OCI-LY3 (cell line): Measurements from ENCODE around the gene SHE.

ENCODE experiments used
- H2AFZ ChIP-seq: fragments of 200-600, 300-600 bp; shearing (Covaris generic); 2 replicates; pipeline ENCODE4 v1.6.0; 2014; ENCODE audit warnings: antibody characterized with exemption, low read depth, low read length
- H3K27ac ChIP-seq: fragments of 200-600, 300-600 bp; sonication (generic); 2 replicates; pipeline ENCODE4 v1.5.1; 2014; ENCODE audit warnings: mild to moderate bottlenecking, low read length, moderate library complexity, mixed read lengths
- H3K27me3 ChIP-seq: fragments of 200-600, 300-600 bp; sonication (generic); 2 replicates; pipeline ENCODE4 v1.6.1; 2014; ENCODE audit warnings: low read depth, low read length, mixed read lengths
- H3K36me3 ChIP-seq: fragments of 200-600, 300-600 bp; sonication (generic); replicated peaks from 2 replicates; pipeline ENCODE3; 2014; ENCODE audit warnings: low read depth, low read length, mixed read lengths
- H3K4me1 ChIP-seq: fragments of 300-600, 200-600 bp; sonication (generic); 2 replicates; pipeline ENCODE4 v1.6.1; 2014; ENCODE audit warnings: low read length, mixed read lengths
- H3K4me2 ChIP-seq: fragments of 200-600, 300-600 bp; sonication (generic); 2 replicates; pipeline ENCODE4 v1.6.1; 2014; ENCODE audit warnings: low read length, mixed read lengths
- H3K4me3 ChIP-seq: fragments of 300-600, 200-600 bp; sonication (generic); 2 replicates; pipeline ENCODE4 v1.5.1; 2014; ENCODE audit warnings: antibody characterized with exemption, mild to moderate bottlenecking, low read length, moderate library complexity
- H3K79me2 ChIP-seq: fragments of 300-600, 200-600 bp; shearing (Covaris generic); 2 replicates; pipeline ENCODE4 v1.6.1; 2014; ENCODE audit warnings: mild to moderate bottlenecking, low read length, mixed read lengths
- H3K9ac ChIP-seq: fragments of 300-600, 200-600 bp; shearing (Covaris generic); 2 replicates; pipeline ENCODE4 v1.6.0; 2014; ENCODE audit warnings: mild to moderate bottlenecking, low read length, moderate library complexity
- H3K9me3 ChIP-seq: fragments of 200-600, 300-600 bp; shearing (Covaris generic); 2 replicates; pipeline ENCODE4 v1.6.1; 2014; ENCODE audit warnings: low read length, mixed read lengths; ENCODE audit not compliant: insufficient read depth
- H4K20me1 ChIP-seq: fragments of 200-600, 300-600 bp; sonication (generic); 2 replicates; pipeline ENCODE4 v1.6.1; 2016; ENCODE audit warnings: low read length, mixed read lengths; ENCODE audit not compliant: insufficient read depth
- EZH2phosphoT487 ChIP-seq: fragments of 200-600 bp; shearing (Covaris generic); IDR thresholded peaks from 2 replicates; pipeline ENCODE4 v1.6.1; 2018; ENCODE audit warnings: antibody characterized with exemption, mixed run types, low read depth
- TF ChIP-seq, protein P1 (sequence below): fragments of 200-600, 300-600 bp; sonication (generic); IDR thresholded peaks from 2 replicates; pipeline ENCODE4 v1.5.1; 2014; ENCODE audit warnings: antibody characterized with exemption, low read length, low read depth

The SHE gene

GRCh38 chr1:154549202-154549770 lies 47.1 kb upstream of the SHE start:
- Histone ChIP-seq H3K9me3 (no peaks in the 10 kb centered on the region), H3K4me3 (no peak overlapping the region), H3K36me3 (peaks cover 66% of the 10 kb centered on the region), H3K4me2 (no peak overlapping the region), H3K27ac (no peak overlapping the region), H3K4me1 (peaks cover 8% of the 10 kb centered on the region), H4K20me1 (0 out of 2 replicates have a peak, but pooled peaks cover 12% of the 10 kb centered on the region), H3K27me3 (no peaks in the 10 kb centered on the region), H2AFZ (no peak overlapping the region), H3K9ac (no peak overlapping the region), H3K79me2 (no peaks in the 10 kb centered on the region)
- TF ChIP-seq EZH2phosphoT487: no peak
- TF ChIP-seq, protein P1, sequence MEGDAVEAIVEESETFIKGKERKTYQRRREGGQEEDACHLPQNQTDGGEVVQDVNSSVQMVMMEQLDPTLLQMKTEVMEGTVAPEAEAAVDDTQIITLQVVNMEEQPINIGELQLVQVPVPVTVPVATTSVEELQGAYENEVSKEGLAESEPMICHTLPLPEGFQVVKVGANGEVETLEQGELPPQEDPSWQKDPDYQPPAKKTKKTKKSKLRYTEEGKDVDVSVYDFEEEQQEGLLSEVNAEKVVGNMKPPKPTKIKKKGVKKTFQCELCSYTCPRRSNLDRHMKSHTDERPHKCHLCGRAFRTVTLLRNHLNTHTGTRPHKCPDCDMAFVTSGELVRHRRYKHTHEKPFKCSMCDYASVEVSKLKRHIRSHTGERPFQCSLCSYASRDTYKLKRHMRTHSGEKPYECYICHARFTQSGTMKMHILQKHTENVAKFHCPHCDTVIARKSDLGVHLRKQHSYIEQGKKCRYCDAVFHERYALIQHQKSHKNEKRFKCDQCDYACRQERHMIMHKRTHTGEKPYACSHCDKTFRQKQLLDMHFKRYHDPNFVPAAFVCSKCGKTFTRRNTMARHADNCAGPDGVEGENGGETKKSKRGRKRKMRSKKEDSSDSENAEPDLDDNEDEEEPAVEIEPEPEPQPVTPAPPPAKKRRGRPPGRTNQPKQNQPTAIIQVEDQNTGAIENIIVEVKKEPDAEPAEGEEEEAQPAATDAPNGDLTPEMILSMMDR: no peak

- no peak overlapping the region for H3K9ac ChIP-seq
- H3K4me3 ChIP-seq: no peak overlapping the region
- H3K9me3 ChIP-seq: no peaks in the 10 kb centered on the region
- H3K27ac ChIP-seq: no peak overlapping the region
- no peaks in the 10 kb centered on the region for H3K79me2 ChIP-seq
- no peak overlapping the region for H2AFZ ChIP-seq
- peaks cover 54% of the 10 kb centered on the region for H3K36me3 ChIP-seq
- 0 out of 2 replicates have a peak, but pooled peaks cover 12% of the 10 kb centered on the region for H4K20me1 ChIP-seq
- TF ChIP-seq EZH2phosphoT487: no peak
- TF ChIP-seq, protein P1: no peak
- peaks cover 8% of the 10 kb centered on the region for H3K4me1 ChIP-seq
- peaks cover 3% of the 10 kb centered on the region; the same call in 1 of the 2 replicates for H3K27me3 ChIP-seq
- no peak overlapping the region for H3K4me2 ChIP-seq
These were observed 45.8 kb upstream of the SHE start for GRCh38 chr1:154548028-154548427.

DNA sequence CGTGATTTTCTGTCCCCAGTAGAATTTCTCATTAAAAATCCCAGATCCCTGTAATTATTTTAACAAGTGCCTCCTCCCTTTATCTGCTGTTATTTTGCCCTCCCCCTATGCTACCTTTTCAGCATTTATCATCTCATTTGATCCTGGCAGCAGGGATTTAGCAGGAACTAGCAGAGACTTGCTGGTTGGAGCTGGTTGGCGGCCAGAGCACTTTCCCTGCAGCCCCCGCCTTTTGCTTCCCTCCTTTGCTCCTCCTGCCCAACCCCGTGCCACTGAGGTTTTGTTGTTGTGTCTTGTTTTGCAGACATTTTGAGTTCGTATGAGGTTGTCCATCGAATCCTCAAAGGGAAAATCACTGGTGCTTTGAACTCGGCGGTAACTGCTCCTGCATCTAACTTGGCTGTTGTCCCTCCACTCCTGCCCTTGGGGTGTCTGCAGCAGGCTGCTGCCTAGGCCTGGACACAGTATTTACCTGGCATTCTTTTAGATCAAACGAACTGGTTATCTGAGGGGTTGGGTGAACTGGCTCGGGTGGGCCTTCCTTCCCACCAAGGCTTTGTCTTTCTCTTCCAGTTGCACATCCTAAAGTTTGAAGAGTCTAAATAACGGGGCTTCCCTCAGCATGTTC lies 45.0 kb upstream of the SHE start:
- H3K27me3 ChIP-seq: peaks cover 7% of the 10 kb centered on the region
- no peak overlapping the region for H3K9ac ChIP-seq
- TF ChIP-seq EZH2phosphoT487: no peak
- TF ChIP-seq, protein P1: no peak
- no peak overlapping the region for H3K4me2 ChIP-seq
- H3K4me1 ChIP-seq: peaks cover 8% of the 10 kb centered on the region
- no peak overlapping the region for H2AFZ ChIP-seq
- no peaks in the 10 kb centered on the region for H3K9me3 ChIP-seq
- H4K20me1 ChIP-seq: 0 out of 2 replicates have a peak, but pooled peaks cover 12% of the 10 kb centered on the region
- peaks cover 46% of the 10 kb centered on the region for H3K36me3 ChIP-seq
- H3K79me2 ChIP-seq: no peaks in the 10 kb centered on the region
- no peak overlapping the region for H3K4me3 ChIP-seq
- H3K27ac ChIP-seq: no peak overlapping the region

- Histone ChIP-seq H3K4me3 (no peak overlapping the region), H3K4me2 (no peak overlapping the region), H3K9ac (no peak overlapping the region), H4K20me1 (0 out of 2 replicates have a peak, but pooled peaks cover 12% of the 10 kb centered on the region), H3K4me1 (peaks cover 8% of the 10 kb centered on the region), H3K27ac (no peak overlapping the region), H3K79me2 (no peaks in the 10 kb centered on the region), H2AFZ (no peak overlapping the region), H3K36me3 (peaks cover 38% of the 10 kb centered on the region), H3K9me3 (no peaks in the 10 kb centered on the region), H3K27me3 (peaks cover 15% of the 10 kb centered on the region)
- TF ChIP-seq, protein P1: peak; percentile 70
- TF ChIP-seq EZH2phosphoT487: no peak
These were observed 44.3 kb upstream of the SHE start for GRCh38 chr1:154546264-154547063.
